Natural killer cell (primary cell): ENCODE measurements around the gene CCNL2. TPM values are rescaled to one million over a fixed set of nuclear protein-coding genes. Genes with fewer than 3 reads are reported as not detected.

Experiments
- ATAC-seq, 3 donors: fragments of 150-1000 bp in 2 of 3; fragments of 200-7000 bp in 1 of 3; cut with Tn5 transposase; 1 replicate in 1 of 3; 2 replicates in 2 of 3; pipeline ENCODE4 v1.10.0; 2021; ENCODE audit warnings: mild to moderate bottlenecking in 2 of 3, moderate library complexity in 2 of 3
- DNase-seq, 2 donors: peaks; one replicate each; pipeline versions ENCODE4 v3.0.0 to v3.0.0-alpha.2; 2013 to 2021; ENCODE audit warnings: mixed read lengths in 1 of 2
- H3K27ac ChIP-seq: one replicate; pipeline ENCODE4 v1.5.1; 2013; ENCODE audit warnings: mild to moderate bottlenecking, low read length
- H3K27me3 ChIP-seq: one replicate; pipeline ENCODE4 v1.6.1; 2013; ENCODE audit warnings: low read length; ENCODE audit not compliant: control insufficient read depth, insufficient read depth
- H3K36me3 ChIP-seq: one replicate; pipeline ENCODE4 v1.6.1; 2013; ENCODE audit warnings: low read length; ENCODE audit not compliant: control insufficient read depth, insufficient read depth
- H3K4me1 ChIP-seq: one replicate; pipeline ENCODE4 v1.6.1; 2013; ENCODE audit warnings: low read length; ENCODE audit not compliant: control insufficient read depth, insufficient read depth
- H3K4me3 ChIP-seq: one replicate; pipeline ENCODE4 v1.5.1; 2013; ENCODE audit warnings: low read length
- H3K9me3 ChIP-seq: one replicate; pipeline ENCODE4 v1.6.1; 2013; ENCODE audit warnings: low read length; ENCODE audit not compliant: control insufficient read depth, insufficient read depth
- H3K27ac Mint-ChIP-seq, 2 donors: one replicate each; pipeline ENCODE4 v1.8.0; 2022; ENCODE audit warnings: mild to moderate bottlenecking in 2 of 2, mixed read lengths in 2 of 2, moderate library complexity in 1 of 2
- H3K27me3 Mint-ChIP-seq, 2 donors: one replicate each; pipeline ENCODE4 v1.8.0; 2022; ENCODE audit warnings: low read depth in 2 of 2, mixed read lengths in 2 of 2
- H3K36me3 Mint-ChIP-seq: one replicate; pipeline ENCODE4 v1.8.0; 2022; ENCODE audit warnings: mixed read lengths
- H3K4me1 Mint-ChIP-seq, 2 donors: one replicate each; pipeline ENCODE4 v1.8.0; 2022; ENCODE audit warnings: mixed read lengths in 2 of 2
- H3K4me3 Mint-ChIP-seq: one replicate; pipeline ENCODE4 v1.8.0; 2022; ENCODE audit warnings: mild to moderate bottlenecking, moderate library complexity, mixed read lengths
- H3K9me3 Mint-ChIP-seq, 2 donors: one replicate each; pipeline ENCODE4 v1.8.0; 2022; ENCODE audit warnings: mixed read lengths in 2 of 2
- CTCF ChIP-seq: fragments of 200-600 bp; IDR thresholded peaks from one replicate; pipeline ENCODE4 v1.8.0; 2022; ENCODE audit warnings: antibody characterized with exemption
- WGBS: methylation state at CpG from one replicate; pipeline ENCODE4 v1.1.7; 2013; ENCODE audit warnings: missing lambda C conversion rate; ENCODE audit not compliant: insufficient coverage; 5-methylcytosine and 5-hydroxymethylcytosine counted together
- intact Hi-C: fragments of 100-400 bp; cut with micrococcal nuclease; formaldehyde crosslinking; loops from one replicate; pipeline ENCODE4 v1.14.2; 2022
- total RNA-seq, 4 donors: library from RNA; stranded (reverse); fragments of 120-200 nt in 1 of 4; gene quantifications; one replicate each; pipeline versions ENCODE4 v1.2.3 to v1.2.4, GENCODE V29; 2013 to 2022

Gene CCNL2
- total RNA-seq, 3 donors from 2014 or later (not counting 1 experiment from before 2014, with no cell fraction given) = 253 to 281 (median 274) TPM

- peaks cover 50% of the 10 kb centered on the region for H3K36me3 ChIP-seq
- Mint-ChIP-seq H3K27ac (peak overlapping the region; percentile 86 to 94), H3K36me3 (no peaks in the 10 kb centered on the region), H3K27me3 (no peaks in the 10 kb centered on the region), H3K4me1 (peaks cover 29 to 44% of the 10 kb centered on the region in 2 donors), H3K9me3 (no peaks in the 10 kb centered on the region), H3K4me3 (peak overlapping the region; percentile 93)
- no peak for TF ChIP-seq CTCF
- H3K27ac ChIP-seq = peak overlapping the region; percentile 92
- H3K4me3 ChIP-seq = no peak overlapping the region
- WGBS = 92% methylated on average over 22 of the region's 22 CpGs
- ATAC-seq (no peak), DNase-seq (no peak)
- H3K9me3 ChIP-seq = no peaks in the 10 kb centered on the region
- peaks cover 40% of the 10 kb centered on the region for H3K4me1 ChIP-seq
- no peaks in the 10 kb centered on the region for H3K27me3 ChIP-seq
- intact Hi-C loops = no loop called here
Observed at GRCh38 chr1:1400576-1401456, 1.7 kb upstream of the CCNL2 start.

- H3K9me3 ChIP-seq = no peaks in the 10 kb centered on the region
- no peak for ATAC-seq
- peak overlapping the region; percentile 92 for H3K27ac ChIP-seq
- Mint-ChIP-seq H3K4me1 (peaks cover 29 to 46% of the 10 kb centered on the region in 2 donors), H3K36me3 (peaks cover 2% of the 10 kb centered on the region), H3K4me3 (peak overlapping the region; percentile 93), H3K9me3 (no peaks in the 10 kb centered on the region), H3K27ac (peak overlapping the region; percentile 86 to 94), H3K27me3 (no peaks in the 10 kb centered on the region)
- 5% methylated on average over 34 of the region's 34 CpGs for WGBS
- H3K27me3 ChIP-seq = no peaks in the 10 kb centered on the region
- H3K36me3 ChIP-seq = peaks cover 50% of the 10 kb centered on the region
- no peak for TF ChIP-seq CTCF
- intact Hi-C loops = loop anchor here (1.0 kb wide), 2 partner anchors 7 to 25 kb away; partner anchors contain the start of genes AURKAIP1 and MRPL20
- peak in 1 of 2 donors; percentile 49 for DNase-seq
- H3K4me1 ChIP-seq = peaks cover 32% of the 10 kb centered on the region
- peak overlapping the region; percentile 100 for H3K4me3 ChIP-seq
Observed at GRCh38 chr1:1399872-1400575, 889 bp upstream of the CCNL2 start.

- H3K27ac ChIP-seq = peak overlapping the region; percentile 80
- H3K4me1 Mint-ChIP-seq = peaks cover 29 to 41% of the 10 kb centered on the region in 2 donors
- WGBS = under 1% methylated on average over 54 of the region's 54 CpGs
- TF ChIP-seq CTCF = no peak
- intact Hi-C loops = loop anchor here (1.0 kb wide), 2 partner anchors 9 to 23 kb away; partner anchors contain the start of genes AURKAIP1 and MRPL20
- no peaks in the 10 kb centered on the region for H3K27me3 Mint-ChIP-seq
- peak overlapping the region; percentile 93 for H3K4me3 Mint-ChIP-seq
- no peaks in the 10 kb centered on the region for H3K27me3 ChIP-seq
- no peaks in the 10 kb centered on the region for H3K9me3 ChIP-seq
- peaks cover 50% of the 10 kb centered on the region for H3K36me3 ChIP-seq
- peaks cover 5% of the 10 kb centered on the region for H3K36me3 Mint-ChIP-seq
- H3K9me3 Mint-ChIP-seq = no peaks in the 10 kb centered on the region
- ATAC-seq (peak; percentile 0 to 3 (median 1)), DNase-seq (peak in 1 of 2 donors; percentile 40)
- H3K4me1 ChIP-seq = peaks cover 31% of the 10 kb centered on the region
- peak overlapping the region; percentile 92 for H3K4me3 ChIP-seq
- peak overlapping the region; percentile 86 to 94 for H3K27ac Mint-ChIP-seq
Observed at GRCh38 chr1:1398677-1399186, 403 bp downstream of the CCNL2 start.
